Hepatocyte (in vitro differentiated cells): ENCODE measurements around the gene INPP5D. TPM values are rescaled to one million over a fixed set of nuclear protein-coding genes. Genes with fewer than 3 reads are reported as not detected.

Source experiments
- DNase-seq: peaks from one replicate; pipeline ENCODE4 v3.0.0-alpha.2; 2016; ENCODE audit warnings: low spot score
- H2AFZ ChIP-seq: fragments of 200-600 bp; sonication (generic); 2 replicates; pipeline ENCODE4 v1.6.0; 2016; ENCODE audit warnings: antibody characterized with exemption, mild to moderate bottlenecking
- H3K27ac ChIP-seq: fragments of 200-600 bp; sonication (generic); 2 replicates; pipeline ENCODE4 v1.5.1; 2016; ENCODE audit warnings: mild to moderate bottlenecking
- H3K27me3 ChIP-seq: fragments of 200-600 bp; sonication (generic); 2 replicates; pipeline ENCODE4 v1.6.1; 2016
- H3K36me3 ChIP-seq: fragments of 200-600 bp; sonication (generic); replicated peaks from 2 replicates; pipeline ENCODE4 v1.5.1; 2016; ENCODE audit warnings: low read depth; ENCODE audit not compliant: insufficient read depth
- H3K4me1 ChIP-seq: fragments of 200-600 bp; sonication (generic); 2 replicates; pipeline ENCODE4 v1.5.1; 2016; ENCODE audit warnings: mild to moderate bottlenecking, moderate library complexity; ENCODE audit not compliant: insufficient read depth
- H3K4me2 ChIP-seq: fragments of 200-600 bp; sonication (generic); 2 replicates; pipeline ENCODE4 v1.6.0; 2016
- H3K4me3 ChIP-seq: fragments of 200-600 bp; sonication (generic); 2 replicates; pipeline ENCODE4 v1.5.1; 2016; ENCODE audit warnings: mild to moderate bottlenecking
- H3K79me2 ChIP-seq: fragments of 200-600 bp; sonication (generic); 2 replicates; pipeline ENCODE4 v1.6.0; 2017; ENCODE audit warnings: mild to moderate bottlenecking
- H3K9me2 ChIP-seq: fragments of 200-600 bp; sonication (generic); replicated peaks from 2 replicates; pipeline ENCODE4 v1.6.0; 2017; ENCODE audit warnings: mild to moderate bottlenecking; ENCODE audit not compliant: insufficient read depth
- H3K9me3 ChIP-seq: fragments of 200-600 bp; sonication (generic); 2 replicates; pipeline ENCODE4 v1.5.1; 2016; ENCODE audit warnings: low read depth, mild to moderate bottlenecking
- H4K20me1 ChIP-seq: fragments of 200-600 bp; sonication (generic); 2 replicates; pipeline ENCODE4 v1.6.0; 2016; ENCODE audit warnings: mild to moderate bottlenecking; ENCODE audit not compliant: insufficient read depth, poor library complexity, severe bottlenecking
- CTCF ChIP-seq: fragments of 200-600 bp; sonication (generic); IDR thresholded peaks from 2 replicates; pipeline ENCODE4 v1.5.1; 2016; ENCODE audit warnings: antibody characterized with exemption, mild to moderate bottlenecking; ENCODE audit not compliant: poor library complexity
- EZH2 ChIP-seq: fragments of 200-600 bp; sonication (generic); IDR thresholded peaks from 2 replicates; pipeline ENCODE4 v1.6.1; 2016; ENCODE audit warnings: antibody characterized with exemption, mild to moderate bottlenecking, borderline replicate concordance
- EZH2phosphoT487 ChIP-seq: fragments of 200-600 bp; sonication (generic); IDR thresholded peaks from one replicate; pipeline ENCODE4 v1.6.1; 2018; ENCODE audit warnings: antibody characterized with exemption, mild to moderate bottlenecking, low read depth, moderate library complexity; ENCODE audit not compliant: unreplicated experiment, severe bottlenecking
- WGBS: methylation state at CpG from one replicate; pipeline ENCODE4 v1.1.6; 2016; ENCODE audit warnings: low lambda C conversion rate; ENCODE audit errors: missing lambda C conversion rate; 5-methylcytosine and 5-hydroxymethylcytosine counted together
- polyA plus RNA-seq: library from polyadenylated mRNA; unstranded; fragments of >200 nt; fragmentation: Nextera tagmentation; extraction: Ambion mirVana; gene quantifications from 2 replicates; pipeline ENCODE4 v1.2.1, GENCODE V29; 2016
- total RNA-seq: library from RNA; depleted of rRNA; stranded (reverse); fragments of >200 nt; gene quantifications from 2 replicates; pipeline ENCODE4 v1.2.3, GENCODE V29; 2014

INPP5D gene
- total and polyA plus RNA-seq, 2 experiments from 2014 or later = 3.3 to 5.2 TPM

DNA sequence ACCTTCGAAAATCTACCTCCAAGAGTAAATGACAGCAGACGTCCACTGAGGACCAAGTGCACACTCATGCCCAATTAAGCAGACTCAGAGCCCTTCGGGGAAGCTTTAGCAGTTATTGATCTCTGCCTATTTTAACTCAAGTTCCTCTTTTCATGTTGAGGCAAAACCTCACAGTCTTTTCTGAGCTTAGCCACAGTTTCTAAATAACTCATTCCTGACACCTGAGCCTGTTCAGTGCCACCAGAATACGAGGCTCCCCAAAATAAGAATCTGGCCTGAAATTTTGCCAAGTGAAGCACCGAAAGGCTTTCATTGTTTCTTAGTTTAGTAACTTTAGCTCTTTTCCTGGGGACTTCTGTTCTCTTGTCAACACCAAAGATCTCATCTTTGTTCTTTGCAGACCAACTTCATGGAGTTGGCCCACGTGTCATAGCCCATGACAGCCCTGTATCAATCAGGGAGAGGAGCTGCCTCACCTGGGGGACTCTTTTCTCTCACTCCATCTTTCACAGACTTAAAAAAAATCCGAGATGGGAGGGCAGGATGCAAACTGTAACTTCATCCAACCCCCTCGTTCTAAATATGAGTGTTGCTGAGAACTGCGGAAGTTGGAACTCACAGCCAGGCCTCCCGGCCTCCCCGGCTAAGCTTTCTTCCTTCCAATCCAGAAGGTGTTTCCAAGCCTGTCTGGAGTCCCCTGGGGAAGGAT, 22.2 kb downstream of the INPP5D start:
- no peak overlapping the region for H3K4me3 ChIP-seq
- no peaks in the 10 kb centered on the region for H3K27me3 ChIP-seq
- WGBS = 82% methylated on average over 11 of the region's 11 CpGs
- no peaks in the 10 kb centered on the region for H4K20me1 ChIP-seq
- TF ChIP-seq EZH2phosphoT487 (no peak), EZH2 (no peak), CTCF (no peak)
- H3K9me3 ChIP-seq = no peaks in the 10 kb centered on the region
- H3K36me3 ChIP-seq = no peaks in the 10 kb centered on the region
- H3K79me2 ChIP-seq = no peaks in the 10 kb centered on the region
- no peak overlapping the region for H3K4me2 ChIP-seq
- H3K4me1 ChIP-seq = no peaks in the 10 kb centered on the region
- DNase-seq = no peak
- H3K9me2 ChIP-seq = no peaks in the 10 kb centered on the region
- no peak overlapping the region for H3K27ac ChIP-seq
- no peak overlapping the region for H2AFZ ChIP-seq

- H3K27ac ChIP-seq = no peak overlapping the region
- 74% methylated on average over 9 of the region's 9 CpGs for WGBS
Observed at GRCh38 chr2:233082931-233083755, 23.0 kb downstream of the INPP5D start.

GRCh38 chr2:233083782-233084181, 23.6 kb downstream of the INPP5D start:
- H3K27ac ChIP-seq = no peak overlapping the region
- no peaks in the 10 kb centered on the region for H3K4me1 ChIP-seq
- H4K20me1 ChIP-seq = no peaks in the 10 kb centered on the region
- 94% methylated on average over 8 of the region's 8 CpGs for WGBS
- no peak overlapping the region for H3K4me2 ChIP-seq
- no peak overlapping the region for H2AFZ ChIP-seq
- no peak overlapping the region for H3K4me3 ChIP-seq
- TF ChIP-seq CTCF (no peak), EZH2phosphoT487 (no peak), EZH2 (no peak)
- no peaks in the 10 kb centered on the region for H3K27me3 ChIP-seq
- no peak for DNase-seq
- H3K79me2 ChIP-seq = no peaks in the 10 kb centered on the region
- H3K9me3 ChIP-seq = no peaks in the 10 kb centered on the region
- no peaks in the 10 kb centered on the region for H3K9me2 ChIP-seq
- H3K36me3 ChIP-seq = no peaks in the 10 kb centered on the region

More at GRCh38 chr2:233082931-233083755, 23.0 kb downstream of the INPP5D start:
- H3K9me3 ChIP-seq = no peaks in the 10 kb centered on the region
- H3K79me2 ChIP-seq = no peaks in the 10 kb centered on the region
- no peak overlapping the region for H3K4me3 ChIP-seq
- no peaks in the 10 kb centered on the region for H3K4me1 ChIP-seq
- H3K36me3 ChIP-seq = no peaks in the 10 kb centered on the region
- H3K27me3 ChIP-seq = no peaks in the 10 kb centered on the region
- TF ChIP-seq EZH2 (no peak), CTCF (no peak), EZH2phosphoT487 (no peak)
- no peaks in the 10 kb centered on the region for H3K9me2 ChIP-seq
- DNase-seq = no peak
- H2AFZ ChIP-seq = no peak overlapping the region
- no peaks in the 10 kb centered on the region for H4K20me1 ChIP-seq
- H3K4me2 ChIP-seq = no peak overlapping the region
